WTC11 (cell line): ENCODE data around the gene LTN1. TPM values are rescaled to one million over a fixed set of nuclear protein-coding genes. Genes with fewer than 3 reads are reported as not detected.

Experiments used
- ATAC-seq: fragments of 200-7000 bp; cut with Tn5 transposase; 2 replicates; pipeline ENCODE4 v1.10.0; 2021; ENCODE audit warnings: mild to moderate bottlenecking, moderate library complexity
- CTCF ChIA-PET: fragments of 300-600 bp; sonication (Branson Sonifier 250); formaldehyde crosslinking; loops from one replicate; lab custom pipeline; 2021; ENCODE audit warnings: antibody characterized with exemption; lab: Charles Lee
- POLR2A ChIA-PET: fragments of 350-600 bp; sonication (Branson Sonifier 250); formaldehyde crosslinking; loops from one replicate; lab custom pipeline; 2021; ENCODE audit warnings: antibody characterized with exemption; lab: Charles Lee
- DNase-seq: peaks from one replicate; pipeline ENCODE4 v3.0.0; 2021; ENCODE audit warnings: low spot score
- H3K27ac Mint-ChIP-seq: 2 replicates; pipeline ENCODE4 v1.8.0; 2021; ENCODE audit warnings: mixed read lengths
- H3K27me3 Mint-ChIP-seq: 2 replicates; pipeline ENCODE4 v1.8.0; 2021; ENCODE audit warnings: low read depth, mild to moderate bottlenecking, moderate library complexity, mixed read lengths
- H3K36me3 Mint-ChIP-seq: 2 replicates; pipeline ENCODE4 v1.8.0; 2021; ENCODE audit warnings: mixed read lengths
- H3K4me1 Mint-ChIP-seq: 2 replicates; pipeline ENCODE4 v1.8.0; 2022; ENCODE audit warnings: mixed read lengths
- H3K4me3 Mint-ChIP-seq: 2 replicates; pipeline ENCODE4 v1.8.0; 2021; ENCODE audit warnings: mild to moderate bottlenecking, moderate library complexity, mixed read lengths
- H3K9me3 Mint-ChIP-seq: 2 replicates; pipeline ENCODE4 v1.8.0; 2021; ENCODE audit warnings: mixed read lengths
- CBFB ChIP-seq: sonication (generic); formaldehyde crosslinking; IDR thresholded peaks from 2 replicates; pipeline ENCODE4 v1.8.1; 2022; ENCODE audit warnings: mild to moderate bottlenecking, low read depth, missing genetic modification reagents
- ETV6 ChIP-seq: sonication (generic); formaldehyde crosslinking; IDR thresholded peaks from 2 replicates; pipeline ENCODE4 v1.8.1; 2022; ENCODE audit warnings: mild to moderate bottlenecking, missing genetic modification reagents
- GTF2I ChIP-seq: fragments of 250-450 bp; sonication (Bioruptor Pico); conservative IDR thresholded peaks from 2 replicates; pipeline ENCODE4 v1.4.0; 2021; ENCODE audit warnings: mild to moderate bottlenecking
- KAT7 ChIP-seq: sonication (generic); formaldehyde crosslinking; IDR thresholded peaks from 2 replicates; pipeline ENCODE4 v1.8.1; 2023; ENCODE audit warnings: missing genetic modification reagents, mild to moderate bottlenecking, borderline replicate concordance
- MYBL2 ChIP-seq: sonication (generic); formaldehyde crosslinking; IDR thresholded peaks from 2 replicates; pipeline ENCODE4 v1.8.1; 2023; ENCODE audit warnings: mild to moderate bottlenecking, moderate library complexity, missing genetic modification reagents
- NR1H2 ChIP-seq: sonication (generic); formaldehyde crosslinking; IDR thresholded peaks from 2 replicates; pipeline ENCODE4 v1.9.0; 2021; ENCODE audit warnings: mild to moderate bottlenecking, moderate library complexity, missing genetic modification reagents
- PRRX2 ChIP-seq: fragments of 250-450 bp; sonication (Bioruptor Pico); IDR thresholded peaks from 2 replicates; pipeline ENCODE4 v1.8.0; 2021; ENCODE audit warnings: mild to moderate bottlenecking
- RORB ChIP-seq: fragments of 250-450 bp; sonication (Bioruptor Pico); IDR thresholded peaks from 2 replicates; pipeline ENCODE4 v1.9.0; 2021; ENCODE audit warnings: mild to moderate bottlenecking
- ZNF416 ChIP-seq: fragments of 250-450 bp; sonication (Bioruptor Pico); IDR thresholded peaks from 2 replicates; pipeline ENCODE4 v1.9.0; 2021; ENCODE audit warnings: mild to moderate bottlenecking, inconsistent platforms
- total RNA-seq: library from RNA; stranded (reverse); gene quantifications from 3 replicates; pipeline ENCODE4 v1.2.3, GENCODE V29; 2021
- TF ChIP-seq, protein P1 (sequence below): sonication (generic); formaldehyde crosslinking; IDR thresholded peaks from 2 replicates; pipeline ENCODE4 v1.8.1; 2023; ENCODE audit warnings: mild to moderate bottlenecking, missing genetic modification reagents, moderate library complexity
- TF ChIP-seq, protein P2 (sequence below): sonication (generic); formaldehyde crosslinking; IDR thresholded peaks from 2 replicates; pipeline ENCODE4 v1.8.0; 2022; ENCODE audit warnings: mild to moderate bottlenecking, missing genetic modification reagents
- TF ChIP-seq, protein P3 (sequence below): sonication (generic); formaldehyde crosslinking; IDR thresholded peaks from 2 replicates; pipeline ENCODE4 v1.8.0; 2022; ENCODE audit warnings: missing genetic modification reagents
- TF ChIP-seq, protein P4 (sequence below): sonication (generic); formaldehyde crosslinking; IDR thresholded peaks from 2 replicates; pipeline ENCODE4 v1.8.1; 2022; ENCODE audit warnings: low read depth, mild to moderate bottlenecking, moderate library complexity, missing genetic modification reagents, borderline replicate concordance
- TF ChIP-seq, protein P5 (sequence below): sonication (generic); formaldehyde crosslinking; IDR thresholded peaks from 2 replicates; pipeline ENCODE4 v1.8.1; 2022; ENCODE audit warnings: mild to moderate bottlenecking, missing genetic modification reagents, moderate library complexity, borderline replicate concordance
- TF ChIP-seq, protein P6 (sequence below): fragments of 250-450 bp; sonication (Bioruptor Pico); IDR thresholded peaks from 2 replicates; pipeline ENCODE4 v1.9.0; 2021; ENCODE audit warnings: mild to moderate bottlenecking
- TF ChIP-seq, protein P7 (sequence below): sonication (generic); formaldehyde crosslinking; IDR thresholded peaks from 2 replicates; pipeline ENCODE4 v1.8.0; 2023; ENCODE audit warnings: missing genetic modification reagents, mild to moderate bottlenecking, borderline replicate concordance

The LTN1 gene
- total RNA-seq, 1 experiment from 2014 or later: 23.0 TPM

DNA sequence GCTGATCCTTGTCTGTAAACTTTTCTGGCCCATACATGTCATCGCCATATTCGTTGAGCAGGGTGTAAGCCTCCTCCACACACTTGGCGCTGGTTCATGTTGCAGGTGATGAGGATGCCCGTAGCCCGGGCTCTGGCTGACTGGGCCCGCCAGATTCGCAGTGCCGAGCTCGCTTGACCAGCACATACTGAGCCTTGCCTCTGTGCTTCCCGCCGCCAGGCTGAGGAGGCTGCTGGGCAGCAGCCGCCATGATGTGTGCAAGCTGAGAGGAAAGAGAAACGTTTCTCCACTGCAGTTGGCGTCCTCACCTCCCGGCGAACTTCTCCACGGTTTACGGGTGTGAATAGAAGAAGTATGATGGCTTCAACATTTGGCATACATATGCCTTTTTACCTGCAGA, 89.2 kb downstream of the LTN1 start:
- no peak for DNase-seq
- no peak for TF ChIP-seq ETV6 (CRISPR knock-in tag)
- TF ChIP-seq, protein P1, sequence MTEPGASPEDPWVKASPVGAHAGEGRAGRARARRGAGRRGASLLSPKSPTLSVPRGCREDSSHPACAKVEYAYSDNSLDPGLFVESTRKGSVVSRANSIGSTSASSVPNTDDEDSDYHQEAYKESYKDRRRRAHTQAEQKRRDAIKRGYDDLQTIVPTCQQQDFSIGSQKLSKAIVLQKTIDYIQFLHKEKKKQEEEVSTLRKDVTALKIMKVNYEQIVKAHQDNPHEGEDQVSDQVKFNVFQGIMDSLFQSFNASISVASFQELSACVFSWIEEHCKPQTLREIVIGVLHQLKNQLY (CRISPR knock-in tag): no peak
- TF ChIP-seq, protein P2, sequence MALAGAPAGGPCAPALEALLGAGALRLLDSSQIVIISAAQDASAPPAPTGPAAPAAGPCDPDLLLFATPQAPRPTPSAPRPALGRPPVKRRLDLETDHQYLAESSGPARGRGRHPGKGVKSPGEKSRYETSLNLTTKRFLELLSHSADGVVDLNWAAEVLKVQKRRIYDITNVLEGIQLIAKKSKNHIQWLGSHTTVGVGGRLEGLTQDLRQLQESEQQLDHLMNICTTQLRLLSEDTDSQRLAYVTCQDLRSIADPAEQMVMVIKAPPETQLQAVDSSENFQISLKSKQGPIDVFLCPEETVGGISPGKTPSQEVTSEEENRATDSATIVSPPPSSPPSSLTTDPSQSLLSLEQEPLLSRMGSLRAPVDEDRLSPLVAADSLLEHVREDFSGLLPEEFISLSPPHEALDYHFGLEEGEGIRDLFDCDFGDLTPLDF (CRISPR knock-in tag): no peak
- TF ChIP-seq, protein P3, sequence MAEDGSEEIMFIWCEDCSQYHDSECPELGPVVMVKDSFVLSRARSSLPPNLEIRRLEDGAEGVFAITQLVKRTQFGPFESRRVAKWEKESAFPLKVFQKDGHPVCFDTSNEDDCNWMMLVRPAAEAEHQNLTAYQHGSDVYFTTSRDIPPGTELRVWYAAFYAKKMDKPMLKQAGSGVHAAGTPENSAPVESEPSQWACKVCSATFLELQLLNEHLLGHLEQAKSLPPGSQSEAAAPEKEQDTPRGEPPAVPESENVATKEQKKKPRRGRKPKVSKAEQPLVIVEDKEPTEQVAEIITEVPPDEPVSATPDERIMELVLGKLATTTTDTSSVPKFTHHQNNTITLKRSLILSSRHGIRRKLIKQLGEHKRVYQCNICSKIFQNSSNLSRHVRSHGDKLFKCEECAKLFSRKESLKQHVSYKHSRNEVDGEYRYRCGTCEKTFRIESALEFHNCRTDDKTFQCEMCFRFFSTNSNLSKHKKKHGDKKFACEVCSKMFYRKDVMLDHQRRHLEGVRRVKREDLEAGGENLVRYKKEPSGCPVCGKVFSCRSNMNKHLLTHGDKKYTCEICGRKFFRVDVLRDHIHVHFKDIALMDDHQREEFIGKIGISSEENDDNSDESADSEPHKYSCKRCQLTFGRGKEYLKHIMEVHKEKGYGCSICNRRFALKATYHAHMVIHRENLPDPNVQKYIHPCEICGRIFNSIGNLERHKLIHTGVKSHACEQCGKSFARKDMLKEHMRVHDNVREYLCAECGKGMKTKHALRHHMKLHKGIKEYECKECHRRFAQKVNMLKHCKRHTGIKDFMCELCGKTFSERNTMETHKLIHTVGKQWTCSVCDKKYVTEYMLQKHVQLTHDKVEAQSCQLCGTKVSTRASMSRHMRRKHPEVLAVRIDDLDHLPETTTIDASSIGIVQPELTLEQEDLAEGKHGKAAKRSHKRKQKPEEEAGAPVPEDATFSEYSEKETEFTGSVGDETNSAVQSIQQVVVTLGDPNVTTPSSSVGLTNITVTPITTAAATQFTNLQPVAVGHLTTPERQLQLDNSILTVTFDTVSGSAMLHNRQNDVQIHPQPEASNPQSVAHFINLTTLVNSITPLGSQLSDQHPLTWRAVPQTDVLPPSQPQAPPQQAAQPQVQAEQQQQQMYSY (CRISPR knock-in tag): no peak
- Mint-ChIP-seq H3K27me3 (no peaks in the 10 kb centered on the region), H3K27ac (no peak overlapping the region), H3K4me1 (peaks cover 6% of the 10 kb centered on the region; the same call in 1 of the 2 replicates), H3K36me3 (no peaks in the 10 kb centered on the region), H3K4me3 (no peak overlapping the region), H3K9me3 (peaks cover 26% of the 10 kb centered on the region)
- no peak for ATAC-seq
- ChIA-PET CTCF (no interaction called here), POLR2A (no interaction called here)

DNA sequence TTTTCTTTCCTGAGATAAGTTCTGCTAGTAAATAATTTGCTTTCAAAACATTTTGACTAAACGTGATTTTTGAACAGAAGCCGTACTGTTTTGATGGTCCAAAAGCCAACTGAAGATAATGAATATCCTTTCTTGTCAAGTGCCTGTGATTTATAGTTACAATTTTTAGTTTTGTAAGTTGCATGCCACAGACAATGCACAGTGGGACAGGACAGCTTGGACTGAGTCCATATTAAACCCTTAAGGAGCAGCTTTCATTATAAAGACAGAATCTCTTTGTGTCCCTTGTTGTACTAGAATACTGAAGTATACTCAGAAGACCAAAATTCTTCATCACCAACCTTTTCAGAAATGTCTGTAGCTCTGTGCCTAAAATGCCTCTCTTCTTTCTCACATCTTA, 92.2 kb downstream of the LTN1 start:
- TF ChIP-seq, protein P4, sequence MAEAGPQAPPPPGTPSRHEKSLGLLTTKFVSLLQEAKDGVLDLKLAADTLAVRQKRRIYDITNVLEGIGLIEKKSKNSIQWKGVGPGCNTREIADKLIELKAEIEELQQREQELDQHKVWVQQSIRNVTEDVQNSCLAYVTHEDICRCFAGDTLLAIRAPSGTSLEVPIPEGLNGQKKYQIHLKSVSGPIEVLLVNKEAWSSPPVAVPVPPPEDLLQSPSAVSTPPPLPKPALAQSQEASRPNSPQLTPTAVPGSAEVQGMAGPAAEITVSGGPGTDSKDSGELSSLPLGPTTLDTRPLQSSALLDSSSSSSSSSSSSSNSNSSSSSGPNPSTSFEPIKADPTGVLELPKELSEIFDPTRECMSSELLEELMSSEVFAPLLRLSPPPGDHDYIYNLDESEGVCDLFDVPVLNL (CRISPR knock-in tag): no peak
- TF ChIP-seq RORB: no peak
- no peak for TF ChIP-seq GTF2I (CRISPR knock-in tag)
- no peak for TF ChIP-seq PRRX2 (CRISPR knock-in tag)
- TF ChIP-seq MYBL2 (CRISPR knock-in tag): no peak
- no peak for TF ChIP-seq ZNF416 (CRISPR knock-in tag)
- no peak for TF ChIP-seq NR1H2
- CTCF ChIA-PET: interaction anchor here (0.6 kb wide), 1 partner anchor 50 kb away, joined by 5 read pairs; no protein-coding TSS in a partner anchor
- H3K4me1 Mint-ChIP-seq: peaks cover 10% of the 10 kb centered on the region
- no peak for DNase-seq
- POLR2A ChIA-PET: no interaction called here
- no peak overlapping the region for H3K27ac Mint-ChIP-seq
- H3K9me3 Mint-ChIP-seq: peaks cover 38% of the 10 kb centered on the region
- peaks cover 7% of the 10 kb centered on the region; the same call in 1 of the 2 replicates for H3K27me3 Mint-ChIP-seq
- H3K4me3 Mint-ChIP-seq: no peak overlapping the region
- peaks cover 10% of the 10 kb centered on the region for H3K36me3 Mint-ChIP-seq
- ATAC-seq: no peak

DNA sequence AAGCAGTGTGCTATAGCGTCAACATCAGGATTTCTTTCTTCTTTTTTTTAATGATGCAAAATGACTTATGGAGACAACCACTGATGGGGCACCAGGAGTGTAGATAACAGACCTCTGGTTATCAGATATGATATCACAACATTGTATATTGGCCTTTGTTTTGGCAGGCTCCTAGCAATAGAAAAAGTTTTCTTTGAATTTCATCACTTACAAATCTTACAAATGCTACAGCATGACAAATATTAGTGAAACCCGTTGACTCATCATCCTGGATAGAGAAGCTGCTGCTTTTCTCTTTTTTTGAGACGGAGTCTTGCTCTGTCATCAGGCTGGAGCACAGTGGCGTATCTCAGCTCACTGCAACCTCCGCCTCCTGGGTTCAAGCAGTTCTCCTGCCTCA, 92.9 kb downstream of the LTN1 start:
- H3K27ac Mint-ChIP-seq: no peak overlapping the region
- ChIA-PET CTCF (no interaction called here), POLR2A (no interaction called here)
- H3K4me3 Mint-ChIP-seq: no peak overlapping the region
- H3K4me1 Mint-ChIP-seq: peaks cover 10% of the 10 kb centered on the region
- ATAC-seq (no peak), DNase-seq (no peak)
- TF ChIP-seq KAT7 (no peak), CBFB (CRISPR knock-in tag) (no peak)
- TF ChIP-seq, protein P5, sequence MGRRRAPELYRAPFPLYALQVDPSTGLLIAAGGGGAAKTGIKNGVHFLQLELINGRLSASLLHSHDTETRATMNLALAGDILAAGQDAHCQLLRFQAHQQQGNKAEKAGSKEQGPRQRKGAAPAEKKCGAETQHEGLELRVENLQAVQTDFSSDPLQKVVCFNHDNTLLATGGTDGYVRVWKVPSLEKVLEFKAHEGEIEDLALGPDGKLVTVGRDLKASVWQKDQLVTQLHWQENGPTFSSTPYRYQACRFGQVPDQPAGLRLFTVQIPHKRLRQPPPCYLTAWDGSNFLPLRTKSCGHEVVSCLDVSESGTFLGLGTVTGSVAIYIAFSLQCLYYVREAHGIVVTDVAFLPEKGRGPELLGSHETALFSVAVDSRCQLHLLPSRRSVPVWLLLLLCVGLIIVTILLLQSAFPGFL (CRISPR knock-in tag): no peak
- TF ChIP-seq, protein P6, sequence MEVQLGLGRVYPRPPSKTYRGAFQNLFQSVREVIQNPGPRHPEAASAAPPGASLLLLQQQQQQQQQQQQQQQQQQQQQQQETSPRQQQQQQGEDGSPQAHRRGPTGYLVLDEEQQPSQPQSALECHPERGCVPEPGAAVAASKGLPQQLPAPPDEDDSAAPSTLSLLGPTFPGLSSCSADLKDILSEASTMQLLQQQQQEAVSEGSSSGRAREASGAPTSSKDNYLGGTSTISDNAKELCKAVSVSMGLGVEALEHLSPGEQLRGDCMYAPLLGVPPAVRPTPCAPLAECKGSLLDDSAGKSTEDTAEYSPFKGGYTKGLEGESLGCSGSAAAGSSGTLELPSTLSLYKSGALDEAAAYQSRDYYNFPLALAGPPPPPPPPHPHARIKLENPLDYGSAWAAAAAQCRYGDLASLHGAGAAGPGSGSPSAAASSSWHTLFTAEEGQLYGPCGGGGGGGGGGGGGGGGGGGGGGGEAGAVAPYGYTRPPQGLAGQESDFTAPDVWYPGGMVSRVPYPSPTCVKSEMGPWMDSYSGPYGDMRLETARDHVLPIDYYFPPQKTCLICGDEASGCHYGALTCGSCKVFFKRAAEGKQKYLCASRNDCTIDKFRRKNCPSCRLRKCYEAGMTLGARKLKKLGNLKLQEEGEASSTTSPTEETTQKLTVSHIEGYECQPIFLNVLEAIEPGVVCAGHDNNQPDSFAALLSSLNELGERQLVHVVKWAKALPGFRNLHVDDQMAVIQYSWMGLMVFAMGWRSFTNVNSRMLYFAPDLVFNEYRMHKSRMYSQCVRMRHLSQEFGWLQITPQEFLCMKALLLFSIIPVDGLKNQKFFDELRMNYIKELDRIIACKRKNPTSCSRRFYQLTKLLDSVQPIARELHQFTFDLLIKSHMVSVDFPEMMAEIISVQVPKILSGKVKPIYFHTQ (CRISPR knock-in tag): no peak
- TF ChIP-seq, protein P7, sequence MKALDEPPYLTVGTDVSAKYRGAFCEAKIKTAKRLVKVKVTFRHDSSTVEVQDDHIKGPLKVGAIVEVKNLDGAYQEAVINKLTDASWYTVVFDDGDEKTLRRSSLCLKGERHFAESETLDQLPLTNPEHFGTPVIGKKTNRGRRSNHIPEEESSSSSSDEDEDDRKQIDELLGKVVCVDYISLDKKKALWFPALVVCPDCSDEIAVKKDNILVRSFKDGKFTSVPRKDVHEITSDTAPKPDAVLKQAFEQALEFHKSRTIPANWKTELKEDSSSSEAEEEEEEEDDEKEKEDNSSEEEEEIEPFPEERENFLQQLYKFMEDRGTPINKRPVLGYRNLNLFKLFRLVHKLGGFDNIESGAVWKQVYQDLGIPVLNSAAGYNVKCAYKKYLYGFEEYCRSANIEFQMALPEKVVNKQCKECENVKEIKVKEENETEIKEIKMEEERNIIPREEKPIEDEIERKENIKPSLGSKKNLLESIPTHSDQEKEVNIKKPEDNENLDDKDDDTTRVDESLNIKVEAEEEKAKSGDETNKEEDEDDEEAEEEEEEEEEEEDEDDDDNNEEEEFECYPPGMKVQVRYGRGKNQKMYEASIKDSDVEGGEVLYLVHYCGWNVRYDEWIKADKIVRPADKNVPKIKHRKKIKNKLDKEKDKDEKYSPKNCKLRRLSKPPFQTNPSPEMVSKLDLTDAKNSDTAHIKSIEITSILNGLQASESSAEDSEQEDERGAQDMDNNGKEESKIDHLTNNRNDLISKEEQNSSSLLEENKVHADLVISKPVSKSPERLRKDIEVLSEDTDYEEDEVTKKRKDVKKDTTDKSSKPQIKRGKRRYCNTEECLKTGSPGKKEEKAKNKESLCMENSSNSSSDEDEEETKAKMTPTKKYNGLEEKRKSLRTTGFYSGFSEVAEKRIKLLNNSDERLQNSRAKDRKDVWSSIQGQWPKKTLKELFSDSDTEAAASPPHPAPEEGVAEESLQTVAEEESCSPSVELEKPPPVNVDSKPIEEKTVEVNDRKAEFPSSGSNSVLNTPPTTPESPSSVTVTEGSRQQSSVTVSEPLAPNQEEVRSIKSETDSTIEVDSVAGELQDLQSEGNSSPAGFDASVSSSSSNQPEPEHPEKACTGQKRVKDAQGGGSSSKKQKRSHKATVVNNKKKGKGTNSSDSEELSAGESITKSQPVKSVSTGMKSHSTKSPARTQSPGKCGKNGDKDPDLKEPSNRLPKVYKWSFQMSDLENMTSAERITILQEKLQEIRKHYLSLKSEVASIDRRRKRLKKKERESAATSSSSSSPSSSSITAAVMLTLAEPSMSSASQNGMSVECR: no peak
- peaks cover 7% of the 10 kb centered on the region; the same call in 1 of the 2 replicates for H3K27me3 Mint-ChIP-seq
- peaks cover 10% of the 10 kb centered on the region for H3K36me3 Mint-ChIP-seq
- peaks cover 38% of the 10 kb centered on the region for H3K9me3 Mint-ChIP-seq
